Activated T-cell treated with anti-CD3 and anti-CD28 coated beads, Interleukin-2, amount 50 U/mL, for 48 hours (primary cell): Measurements from ENCODE around the gene URM1.

ENCODE experiments used
- DNase-seq, 2 experiments: peaks; one replicate each; pipeline ENCODE4 v3.0.0-alpha.2; 2020

URM1 gene

DNA sequence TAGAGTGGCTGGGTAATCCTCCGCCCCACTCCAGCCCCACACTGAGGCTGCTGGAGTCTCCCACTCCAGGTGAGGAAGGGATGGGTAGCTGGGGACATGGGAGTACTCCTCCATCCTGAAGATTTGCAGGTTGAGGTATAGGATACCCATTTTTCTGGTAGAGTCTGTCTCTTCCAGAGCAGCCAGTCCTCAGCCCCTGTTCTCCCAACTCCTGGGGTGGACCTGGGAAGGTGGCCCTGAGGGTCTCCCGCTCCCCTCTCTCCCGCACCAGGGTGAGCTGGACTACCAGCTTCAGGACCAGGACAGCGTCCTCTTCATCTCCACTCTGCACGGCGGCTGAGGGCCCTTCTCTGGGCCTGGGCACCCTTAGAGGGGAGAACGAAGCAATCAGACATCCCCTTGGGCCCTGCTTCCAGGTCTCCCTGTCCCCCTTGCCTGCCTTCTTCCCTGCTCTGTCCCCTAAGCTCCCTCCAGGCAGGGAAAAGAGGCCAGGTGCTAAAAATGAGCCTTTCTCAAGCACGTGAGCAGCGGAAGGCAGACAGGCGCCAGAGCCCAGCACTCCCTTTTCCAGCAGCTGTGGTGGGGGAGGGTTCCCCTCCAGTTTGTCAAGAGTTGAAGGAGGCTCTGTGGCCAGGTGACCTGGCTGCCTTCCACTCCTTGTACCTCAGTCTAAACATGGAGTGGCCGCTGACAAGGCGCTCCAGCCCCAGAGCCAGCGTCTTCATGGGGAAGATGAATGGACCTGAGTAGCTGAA is 18.4 kb downstream of the URM1 start:
- DNase-seq, result no peak

- no peak for DNase-seq
Measured at GRCh38 chr9:128390150-128390812, 19.1 kb downstream of the URM1 start.

DNA sequence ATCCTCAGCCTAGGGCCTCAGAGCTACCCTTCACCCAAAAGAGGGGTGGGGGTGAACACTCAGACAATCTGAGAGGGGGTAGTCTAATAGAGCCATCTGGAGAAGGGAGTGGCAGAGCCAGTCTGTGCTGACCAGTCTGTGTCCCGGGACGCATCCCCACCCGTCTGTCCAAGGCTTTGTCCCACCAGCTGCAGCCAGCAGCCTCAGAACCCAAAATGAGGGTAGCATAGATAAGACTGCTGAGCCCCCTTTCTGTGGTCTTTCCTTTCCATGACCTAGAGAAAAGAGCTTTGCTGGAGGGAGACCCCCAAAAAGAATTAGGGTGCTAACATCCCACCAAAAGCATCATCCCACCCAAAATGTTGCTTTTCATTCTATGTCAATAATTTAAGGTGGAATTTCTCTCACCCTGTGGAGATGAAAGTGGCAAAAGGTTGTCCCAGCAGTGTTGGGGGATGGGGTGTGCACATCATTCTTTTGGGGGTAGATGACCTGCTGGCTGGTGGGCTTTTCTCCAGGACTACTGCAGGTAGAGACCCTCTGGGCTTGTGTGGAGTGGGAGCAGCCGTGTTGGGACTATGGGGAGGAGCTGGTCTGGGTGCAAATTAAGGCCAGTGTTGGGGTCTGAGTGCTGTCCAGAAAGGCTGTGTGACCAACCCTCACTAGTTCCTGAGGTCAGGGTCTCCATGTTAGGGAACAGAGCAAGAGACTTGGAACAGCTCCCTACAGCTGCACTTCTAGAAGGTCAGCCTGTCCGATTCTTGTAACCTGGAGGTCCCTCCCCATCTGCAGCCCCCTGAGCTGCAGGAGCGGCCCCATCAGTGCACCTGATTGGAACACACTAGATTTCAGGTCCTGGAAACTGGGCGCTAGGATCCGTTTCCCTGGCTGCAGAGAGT is 19.9 kb downstream of the URM1 start:
- DNase-seq, result no peak

DNA sequence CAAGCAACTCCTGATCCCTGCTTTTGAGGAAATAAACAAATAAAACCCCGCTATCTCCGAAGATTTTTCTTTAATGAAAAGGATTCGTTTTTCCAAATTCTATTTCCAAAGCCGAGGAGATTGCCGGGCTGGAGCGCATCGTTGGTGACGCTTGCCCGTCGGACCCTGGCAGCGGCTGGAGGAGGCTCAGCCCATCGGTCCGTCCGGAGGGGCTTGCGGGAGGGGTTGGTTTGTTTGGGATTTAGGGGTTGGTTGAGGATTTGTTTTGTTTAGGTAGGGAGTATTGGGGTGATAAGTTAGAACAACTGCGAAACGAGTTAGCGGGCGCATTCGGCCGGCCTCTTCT is 20.8 kb downstream of the URM1 start:
- no peak for DNase-seq

DNA sequence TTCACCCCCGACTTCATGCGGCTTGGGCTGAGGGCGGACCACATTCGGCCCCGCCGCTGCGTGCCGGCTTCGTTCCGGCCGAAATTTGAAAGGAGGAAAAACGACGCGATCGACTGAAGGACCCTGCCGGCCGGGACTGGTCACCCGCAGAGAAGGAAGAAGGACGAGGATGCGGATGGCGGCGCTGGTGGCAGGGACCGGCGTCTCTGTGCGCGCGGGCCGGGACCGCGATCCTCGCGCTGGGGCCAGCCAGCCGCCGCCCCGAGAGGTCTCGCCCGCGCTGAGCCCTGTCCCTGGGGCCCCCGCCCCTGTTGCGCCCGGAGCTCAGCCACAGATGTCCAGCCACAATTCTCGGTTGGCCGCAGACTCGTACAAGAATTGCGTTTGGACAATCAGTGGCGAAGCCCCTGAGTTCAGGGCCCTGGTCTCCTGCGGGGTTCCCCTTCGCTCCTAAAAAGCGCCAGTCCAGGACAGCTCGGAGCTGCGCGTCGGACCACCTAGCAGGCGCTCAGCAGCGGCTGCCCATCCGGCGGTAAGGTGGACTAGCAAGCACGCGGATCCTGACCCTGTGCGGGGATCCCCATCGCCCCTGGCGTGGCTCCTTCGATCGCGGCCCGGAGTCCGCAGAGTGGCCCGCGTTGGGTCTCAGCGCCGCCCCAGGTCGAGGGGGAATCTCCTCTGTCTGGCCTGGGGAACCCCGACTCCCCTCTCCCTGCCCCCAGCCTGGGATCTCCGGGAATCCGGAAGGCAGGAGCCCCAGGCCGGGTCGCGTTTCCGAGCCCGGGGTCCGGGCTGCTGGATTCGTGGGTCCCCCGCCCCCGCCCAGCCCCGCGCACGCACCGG is 21.3 kb downstream of the URM1 start:
- no peak for DNase-seq

- no peak for DNase-seq
Measured at GRCh38 chr9:128393145-128393775, 22.1 kb downstream of the URM1 start.

DNA sequence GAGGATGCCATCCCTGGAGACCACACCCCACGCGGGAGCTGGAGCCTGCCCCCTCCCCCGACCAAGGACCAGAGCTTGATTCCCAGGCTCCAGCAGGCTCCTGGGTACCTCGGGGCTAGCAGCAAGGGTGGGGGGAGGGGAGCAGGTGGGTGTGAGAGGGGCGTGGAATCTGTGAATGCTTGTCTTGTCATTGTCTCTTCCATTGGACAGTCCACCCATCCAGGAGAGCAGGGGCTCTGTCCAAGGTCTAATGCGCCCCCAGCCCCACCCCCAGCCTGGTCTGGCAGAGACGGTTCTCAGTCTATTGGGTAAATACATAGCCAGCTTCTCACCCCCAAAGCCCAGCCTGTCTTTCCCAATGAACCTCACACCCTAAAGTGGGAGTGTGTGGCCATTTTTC is 22.8 kb downstream of the URM1 start:
- no peak for DNase-seq

DNA sequence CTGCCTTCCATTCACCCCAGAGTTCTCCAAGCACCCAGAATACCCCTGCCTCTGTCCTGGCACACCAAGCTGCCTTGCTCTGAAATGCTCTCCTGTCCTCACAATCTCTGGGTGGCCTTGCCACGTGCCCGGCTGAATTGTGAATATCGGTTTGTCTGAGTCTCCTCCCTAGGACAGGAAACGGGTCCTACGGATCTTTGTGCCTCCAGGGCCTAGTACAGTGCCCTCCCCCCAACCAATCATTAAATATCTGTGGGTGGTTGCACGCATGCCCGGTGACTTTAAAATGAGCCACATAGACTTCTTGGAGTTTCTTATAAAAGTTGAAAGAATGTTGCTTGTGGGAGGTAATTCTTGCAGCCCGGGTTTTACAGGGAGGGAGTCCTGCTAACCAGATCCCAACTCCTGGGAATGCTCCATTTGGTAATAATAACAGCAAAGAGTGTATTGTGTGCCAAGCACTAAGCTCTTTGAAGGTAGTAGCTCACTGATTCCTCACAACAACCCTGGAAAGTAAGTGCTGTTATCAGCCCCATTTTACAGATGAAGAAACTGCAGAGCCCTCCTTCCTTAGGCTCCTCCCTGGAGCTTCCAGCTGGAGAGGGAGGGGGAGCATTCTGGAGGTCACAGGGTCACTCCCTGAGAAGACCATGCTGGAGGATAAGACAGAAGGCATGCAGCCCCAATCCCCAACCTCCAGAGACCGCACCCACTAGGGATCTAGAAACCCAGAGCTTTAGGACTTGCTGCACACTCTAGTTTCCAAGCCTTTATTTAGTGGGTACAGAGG is 23.4 kb downstream of the URM1 start:
- DNase-seq, result no peak

DNA sequence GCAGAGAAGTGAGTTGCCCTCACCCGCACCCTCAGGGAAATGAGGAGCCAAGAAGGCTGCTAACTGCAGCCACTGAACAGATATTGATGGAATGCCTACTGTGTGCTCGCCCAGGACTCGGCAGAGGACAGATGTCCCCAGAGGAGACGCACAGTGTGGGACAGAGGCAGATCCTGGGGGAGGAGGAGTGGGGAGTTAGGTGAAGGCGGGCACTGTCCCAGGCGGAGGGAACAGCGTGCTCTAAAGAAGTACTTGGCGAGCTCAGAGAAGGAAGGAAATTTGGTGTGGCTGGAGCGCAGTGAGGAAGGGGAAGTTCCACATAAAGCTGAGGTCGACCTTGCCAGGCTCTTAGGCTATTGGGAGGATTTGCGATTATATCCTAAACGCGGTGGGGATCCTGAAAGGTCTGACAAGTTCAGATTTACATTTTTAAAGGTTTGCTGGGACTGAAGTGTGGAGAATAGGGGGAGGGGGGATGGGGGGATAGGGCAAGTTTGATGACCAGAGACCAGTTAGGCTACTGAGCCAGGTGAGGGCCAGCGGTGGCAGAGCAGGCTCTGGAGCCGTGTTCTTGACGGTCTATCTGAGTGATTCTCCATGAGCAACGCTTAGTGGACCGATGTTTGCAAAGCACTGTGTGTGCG is 25.9 kb downstream of the URM1 start:
- DNase-seq, result no peak

- DNase-seq, result no peak
Measured at GRCh38 chr9:128397831-128398230, 26.7 kb downstream of the URM1 start.

DNA sequence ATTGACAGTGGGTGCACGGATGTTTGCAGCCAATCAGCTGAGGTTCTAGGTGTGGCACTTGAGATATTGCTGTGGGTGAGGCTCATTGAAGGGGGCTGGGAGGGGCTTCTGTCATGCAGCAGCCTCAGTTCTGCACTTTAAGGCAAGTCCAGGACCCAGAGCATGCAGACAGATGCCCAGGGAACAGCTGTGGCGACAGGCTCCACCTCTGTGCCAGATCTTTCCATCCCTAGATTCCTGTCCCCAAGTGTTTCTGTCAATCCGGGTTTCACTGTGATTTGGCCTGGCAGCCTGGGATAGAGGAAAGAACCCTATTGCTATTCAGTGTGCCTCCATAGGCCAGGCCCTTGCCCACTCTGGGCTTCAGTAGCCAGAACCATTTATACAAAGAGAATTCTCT is 28.7 kb downstream of the URM1 start:
- no peak for DNase-seq

DNA sequence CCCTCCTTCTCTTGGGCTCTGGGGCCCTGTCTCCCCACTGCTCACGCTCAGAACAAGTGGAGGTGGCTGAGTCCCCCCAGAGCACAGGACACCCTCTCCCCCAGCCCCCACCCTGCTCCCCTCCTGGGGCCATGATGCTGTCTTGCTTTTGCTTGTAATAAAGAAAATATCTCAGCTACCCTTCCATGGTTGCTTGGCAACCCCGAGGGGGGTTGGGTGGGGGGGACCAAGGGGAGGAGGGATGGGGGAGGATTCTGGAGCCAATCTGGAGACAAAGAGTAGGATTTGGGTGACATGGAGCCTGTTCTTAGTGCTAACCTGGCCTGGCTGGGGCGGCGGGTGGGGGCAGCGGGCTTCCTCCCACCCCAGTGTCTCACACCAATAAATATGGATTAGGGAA is 33.4 kb downstream of the URM1 start:
- DNase-seq, result no peak

- DNase-seq, result no peak
Measured at GRCh38 chr9:128405077-128405779, 34.1 kb downstream of the URM1 start.

DNA sequence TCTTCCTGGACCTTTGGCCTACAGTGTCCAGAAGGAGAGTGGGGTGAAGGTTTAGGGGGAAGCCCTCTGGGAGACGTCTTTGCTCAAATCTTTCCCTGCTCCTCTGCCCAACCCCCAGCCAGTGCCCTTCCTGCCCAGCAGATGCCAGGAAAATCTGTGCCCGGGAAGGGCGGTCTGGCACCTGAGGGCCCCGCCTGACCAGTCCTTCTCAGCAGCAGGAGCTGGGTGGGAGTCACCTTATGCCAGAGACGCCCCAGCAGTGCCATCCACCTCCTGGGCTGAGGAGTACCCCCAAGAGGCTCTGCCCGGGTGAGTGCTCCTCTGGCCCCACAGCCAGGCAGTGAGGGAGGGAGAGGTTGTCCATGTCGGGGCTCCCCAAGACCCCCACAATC is 34.6 kb downstream of the URM1 start:
- DNase-seq, result no peak

DNA sequence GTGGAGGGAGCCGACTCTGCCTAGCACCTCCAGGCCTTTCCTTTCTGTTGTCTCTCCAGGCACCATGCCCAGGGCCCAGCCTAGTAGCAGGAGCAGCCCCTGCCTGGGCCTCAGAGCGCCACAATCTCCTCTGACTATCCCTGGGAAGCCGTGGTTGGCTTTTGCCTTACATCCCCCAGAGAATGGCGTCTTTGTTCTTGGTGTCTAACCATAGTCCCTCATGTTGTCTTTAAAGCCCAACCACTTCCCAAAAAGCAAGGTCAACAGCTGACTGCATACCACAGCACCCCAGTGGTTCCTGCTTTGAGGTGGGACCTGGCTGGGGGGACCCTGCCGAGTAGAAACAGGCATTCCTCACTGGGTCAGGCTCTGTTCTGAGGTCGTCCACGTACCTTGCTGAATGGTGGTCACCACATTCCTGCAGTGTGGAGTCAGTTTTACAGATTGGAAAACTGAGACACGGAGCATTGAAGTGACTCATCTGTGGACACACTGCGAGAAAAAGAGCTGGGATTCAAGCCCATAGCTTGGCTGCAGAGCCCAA is 35.7 kb downstream of the URM1 start:
- DNase-seq, result no peak

GRCh38 chr9:128408963-128409431 is 37.8 kb downstream of the URM1 start:
- no peak for DNase-seq

GRCh38 chr9:128409450-128409849 is 38.3 kb downstream of the URM1 start:
- no peak for DNase-seq

DNA sequence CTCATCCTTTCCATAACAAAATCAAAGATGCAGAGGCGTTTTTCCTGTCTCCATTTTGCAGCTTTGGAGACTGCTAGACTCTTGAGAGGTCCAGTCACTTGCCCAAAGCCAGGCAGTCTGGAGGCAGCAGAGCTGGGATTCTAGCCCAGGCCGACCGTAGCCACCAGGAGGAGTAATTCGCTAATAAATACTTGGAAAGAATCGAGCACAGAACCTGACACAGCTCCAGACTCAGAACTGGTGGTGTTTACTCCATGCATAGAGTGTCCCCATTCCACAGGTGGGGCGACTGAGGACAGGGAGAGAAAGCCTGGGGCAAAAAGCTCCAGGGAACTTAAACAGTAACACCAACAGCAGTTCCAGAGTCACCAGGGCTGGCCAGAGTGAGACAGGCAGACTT is 38.8 kb downstream of the URM1 start:
- DNase-seq, result no peak

DNA sequence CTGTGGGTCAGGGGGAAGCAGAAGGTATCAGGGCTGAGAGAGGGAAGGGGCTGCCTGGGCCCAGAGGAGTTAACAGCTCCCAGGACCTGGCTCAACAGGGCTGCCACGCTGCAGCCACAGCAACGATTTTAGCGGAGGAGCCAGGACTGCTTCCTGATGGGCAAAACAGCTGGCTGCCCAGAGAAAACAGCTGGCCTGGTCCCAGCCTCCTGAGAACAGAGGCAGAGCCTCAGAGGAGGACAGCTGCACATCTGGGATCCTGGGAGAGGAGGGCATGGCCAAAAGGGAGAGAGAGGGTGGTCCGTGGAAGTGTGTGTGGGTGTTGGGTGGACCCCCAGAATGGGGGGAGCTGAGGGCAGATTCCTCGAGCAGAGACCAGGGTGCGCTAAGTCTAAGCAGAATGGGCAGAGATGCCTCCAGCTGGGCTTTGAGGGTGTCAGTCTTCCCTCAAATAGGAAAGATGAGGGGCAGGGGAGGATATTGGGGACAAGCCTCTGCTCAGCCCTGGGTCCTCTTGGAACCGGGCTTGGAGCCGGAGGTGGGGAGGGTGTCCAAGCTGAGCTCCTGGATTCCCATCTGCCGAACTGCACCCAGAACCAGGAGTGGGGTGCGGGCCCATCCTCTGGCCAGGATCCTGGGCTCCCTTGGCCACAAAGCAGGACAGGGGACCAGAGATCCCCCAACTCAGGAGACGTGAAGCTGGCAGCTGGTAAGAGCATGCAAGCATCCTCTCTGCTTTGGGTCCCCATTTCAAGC is 40.4 kb downstream of the URM1 start:
- DNase-seq, result no peak
